ENCODE measurements around the gene SEMA7A.
A peak's percentile ranks its signal among the peaks of the same experiment; 100 is the strongest.

SEMA7A gene

GRCh38 chr15:74369084-74369745 is 64.5 kb downstream of the SEMA7A start:
- TF ChIP-seq, protein P1, sequence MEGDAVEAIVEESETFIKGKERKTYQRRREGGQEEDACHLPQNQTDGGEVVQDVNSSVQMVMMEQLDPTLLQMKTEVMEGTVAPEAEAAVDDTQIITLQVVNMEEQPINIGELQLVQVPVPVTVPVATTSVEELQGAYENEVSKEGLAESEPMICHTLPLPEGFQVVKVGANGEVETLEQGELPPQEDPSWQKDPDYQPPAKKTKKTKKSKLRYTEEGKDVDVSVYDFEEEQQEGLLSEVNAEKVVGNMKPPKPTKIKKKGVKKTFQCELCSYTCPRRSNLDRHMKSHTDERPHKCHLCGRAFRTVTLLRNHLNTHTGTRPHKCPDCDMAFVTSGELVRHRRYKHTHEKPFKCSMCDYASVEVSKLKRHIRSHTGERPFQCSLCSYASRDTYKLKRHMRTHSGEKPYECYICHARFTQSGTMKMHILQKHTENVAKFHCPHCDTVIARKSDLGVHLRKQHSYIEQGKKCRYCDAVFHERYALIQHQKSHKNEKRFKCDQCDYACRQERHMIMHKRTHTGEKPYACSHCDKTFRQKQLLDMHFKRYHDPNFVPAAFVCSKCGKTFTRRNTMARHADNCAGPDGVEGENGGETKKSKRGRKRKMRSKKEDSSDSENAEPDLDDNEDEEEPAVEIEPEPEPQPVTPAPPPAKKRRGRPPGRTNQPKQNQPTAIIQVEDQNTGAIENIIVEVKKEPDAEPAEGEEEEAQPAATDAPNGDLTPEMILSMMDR (IDR thresholded peaks at IDR 0.05; ENCODE audit: insufficient read depth, low read length, missing control alignments): no peak
- CTCF ChIA-PET: interaction anchor here (0.6 to 32.0 kb wide), 8 partner anchors 9 to 402 kb away, joined by 3 to 1700 read pairs (median 60); partner anchors contain the start of gene SEMA7A
- H3K4me3 ChIP-seq (ENCODE audit: low read depth, low read length): no peak overlapping the region
- no peak for DNase-seq (ENCODE audit: low read depth, low spot score)
- POLR2A ChIA-PET: no interaction called here

DNA sequence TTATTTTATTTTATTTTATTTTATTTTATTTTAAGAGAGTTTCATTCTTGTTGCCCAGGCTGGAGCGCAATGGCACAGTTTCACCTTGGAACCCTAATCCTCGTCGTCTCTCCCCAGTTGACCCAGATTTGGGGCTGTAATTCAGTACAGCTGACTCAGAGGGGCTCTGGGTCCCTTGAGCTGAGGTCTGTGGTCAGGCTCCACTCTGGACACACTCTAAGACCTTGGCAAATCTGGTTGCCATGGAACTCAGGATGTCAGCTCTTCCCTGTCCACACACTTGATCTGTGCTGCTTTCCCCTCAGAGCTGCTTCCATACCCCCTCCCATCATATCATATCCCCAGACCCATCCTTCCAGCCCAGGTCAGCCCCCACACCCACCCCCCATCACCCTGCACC is 65.6 kb downstream of the SEMA7A start:
- ChIA-PET CTCF (interaction anchor here (0.8 to 32.0 kb wide), 4 partner anchors 7 to 400 kb away, joined by 4 to 1700 read pairs (median 16); partner anchors contain the start of gene SEMA7A), POLR2A (no interaction called here)
- no peak overlapping the region for H3K4me3 ChIP-seq (ENCODE audit: low read depth, low read length)
- TF ChIP-seq, protein P1 (IDR thresholded peaks at IDR 0.05; ENCODE audit: insufficient read depth, low read length, missing control alignments): no peak
- no peak for DNase-seq (ENCODE audit: low read depth, low spot score)

DNA sequence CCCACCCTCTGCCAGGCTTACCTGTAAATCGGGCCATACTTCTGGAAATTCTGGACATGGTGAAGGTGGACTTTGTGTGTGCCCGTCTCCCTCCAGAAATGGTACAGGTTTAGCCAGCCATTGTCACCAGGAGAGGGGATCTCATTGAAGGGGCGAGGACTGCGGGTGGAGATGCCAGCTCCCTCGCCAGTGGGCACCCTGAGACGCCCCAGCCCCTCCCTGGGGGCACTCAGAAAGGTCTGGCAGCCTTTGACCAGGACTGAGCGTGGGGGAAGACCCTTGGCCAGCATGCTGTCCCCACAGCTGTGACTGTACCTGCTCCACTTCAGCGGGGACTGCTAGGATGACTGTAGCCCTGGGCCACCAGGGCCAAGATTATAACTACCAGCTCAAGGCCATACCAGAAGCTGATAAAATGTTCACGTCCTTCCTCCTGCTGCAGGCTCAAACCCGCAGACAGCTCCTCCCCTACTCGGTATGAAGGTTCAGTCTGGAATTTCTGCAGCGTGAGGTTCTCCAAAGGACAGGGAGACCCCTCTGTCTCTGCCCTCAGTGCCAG is 66.4 kb downstream of the SEMA7A start, which contains the start of gene CYP11A1:
Gene CYP11A1, minus strand, starts transcription at position 351 of the 559 bp plus-strand sequence. Its CDS starts 61 bp downstream, at position 290.
- TF ChIP-seq, protein P1 (IDR thresholded peaks at IDR 0.05; ENCODE audit: insufficient read depth, low read length, missing control alignments): no peak
- no peak for DNase-seq (ENCODE audit: low read depth, low spot score)
- CTCF ChIA-PET: interaction anchor here (0.8 to 32.0 kb wide), 8 partner anchors 8 to 404 kb away, joined by 3 to 1700 read pairs (median 5); partner anchors contain the start of gene SEMA7A
- H3K4me3 ChIP-seq (ENCODE audit: low read depth, low read length): no peak within 1 kb of the TSS
- POLR2A ChIA-PET: no interaction called here

DNA sequence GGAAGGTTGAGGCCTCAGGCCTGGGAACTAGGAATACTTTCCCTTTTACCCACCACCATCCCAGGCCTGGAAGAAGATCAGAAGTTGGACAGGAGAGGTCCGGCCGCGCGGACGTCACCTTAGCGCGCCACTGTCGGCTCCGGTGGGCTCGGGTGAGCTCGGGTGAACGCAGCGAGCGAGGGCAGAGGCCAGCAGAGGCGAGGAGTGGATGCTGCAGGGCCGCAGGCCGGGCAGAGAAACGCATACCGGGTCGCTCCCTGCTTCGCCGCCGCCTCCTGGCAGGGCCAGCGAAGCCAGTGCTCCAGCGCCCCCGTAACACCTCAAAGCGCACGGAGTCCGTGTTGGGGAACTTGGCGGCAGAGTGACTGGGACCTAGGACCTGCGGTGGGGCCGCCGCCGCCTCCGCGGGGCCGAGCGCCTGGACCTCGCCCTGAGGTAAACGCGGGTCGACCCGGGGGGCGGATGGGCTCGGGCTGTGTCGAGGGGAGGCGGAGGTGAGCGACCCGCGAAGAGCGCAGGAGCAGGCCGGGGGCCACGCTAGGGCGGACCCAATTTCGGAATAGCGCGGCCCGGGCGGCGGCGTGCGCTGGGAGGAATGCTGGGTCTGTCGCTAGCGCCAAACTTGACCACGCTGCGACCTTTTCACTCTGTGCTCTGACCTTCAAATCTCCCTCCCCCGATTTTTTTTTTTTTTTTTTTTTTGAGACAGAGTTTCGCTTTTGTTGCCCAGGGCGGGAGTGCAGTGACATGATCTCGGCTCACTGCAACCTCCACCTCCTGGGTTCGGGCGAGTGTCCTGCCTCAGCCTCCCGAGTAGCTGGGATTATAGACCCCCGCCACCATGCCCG is 67.9 kb downstream of the SEMA7A start:
- H3K4me3 ChIP-seq (ENCODE audit: low read depth, low read length): peak overlapping the region; percentile 59
- TF ChIP-seq, protein P1 (IDR thresholded peaks at IDR 0.05; ENCODE audit: insufficient read depth, low read length, missing control alignments): no peak
- ChIA-PET CTCF (interaction anchor here (1.0 to 32.0 kb wide), 8 partner anchors 10 to 406 kb away, joined by 3 to 1700 read pairs (median 4); partner anchors contain the start of gene SEMA7A), POLR2A (no interaction called here)
- no peak for DNase-seq (ENCODE audit: low read depth, low spot score)

- ChIA-PET CTCF (interaction anchor here (0.7 to 5.8 kb wide), 2 partner anchors 7 to 75 kb away, joined by 3 to 25 read pairs; no protein-coding TSS in a partner anchor), POLR2A (no interaction called here)
- peak overlapping the region; percentile 59 for H3K4me3 ChIP-seq (ENCODE audit: low read depth, low read length)
- DNase-seq (ENCODE audit: low read depth, low spot score): no peak
- TF ChIP-seq, protein P1 (IDR thresholded peaks at IDR 0.05; ENCODE audit: insufficient read depth, low read length, missing control alignments): no peak
These were observed 68.7 kb downstream of the SEMA7A start for GRCh38 chr15:74364936-74365597.
